CD1c-positive myeloid dendritic cell (primary cell): ENCODE results near the gene ORM2.
A peak's percentile ranks its signal among the peaks of the same experiment; 100 is the strongest.
"Not testable (repeated sequence)": the region's sequence is repeated elsewhere in the genome, so short reads cannot be mapped to it uniquely, and the experiment has no call there.

Experiments used
- DNase-seq: peaks from one replicate; pipeline ENCODE4 v3.0.0-alpha.2; 2016; ENCODE audit errors: extremely low spot score

The ORM2 gene

DNA sequence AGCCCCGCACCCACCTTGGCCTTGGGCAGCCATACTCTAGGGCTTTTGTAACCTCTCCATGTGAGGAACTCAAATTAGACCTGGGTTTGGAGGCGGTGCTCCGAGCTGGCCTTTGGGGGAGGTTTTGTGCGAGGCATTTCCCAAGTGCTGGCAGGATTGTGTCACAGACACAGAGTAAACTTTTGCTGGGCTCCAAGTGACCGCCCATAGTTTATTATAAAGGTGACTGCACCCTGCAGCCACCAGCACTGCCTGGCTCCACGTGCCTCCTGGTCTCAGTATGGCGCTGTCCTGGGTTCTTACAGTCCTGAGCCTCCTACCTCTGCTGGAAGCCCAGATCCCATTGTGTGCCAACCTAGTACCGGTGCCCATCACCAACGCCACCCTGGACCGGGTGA lies at the start of gene ORM2:
Gene ORM2 (plus strand): TSS at position 245 of the 398 bp plus-strand sequence. CDS start 36 bp downstream, at position 281.
- not testable (repeated sequence) for DNase-seq

DNA sequence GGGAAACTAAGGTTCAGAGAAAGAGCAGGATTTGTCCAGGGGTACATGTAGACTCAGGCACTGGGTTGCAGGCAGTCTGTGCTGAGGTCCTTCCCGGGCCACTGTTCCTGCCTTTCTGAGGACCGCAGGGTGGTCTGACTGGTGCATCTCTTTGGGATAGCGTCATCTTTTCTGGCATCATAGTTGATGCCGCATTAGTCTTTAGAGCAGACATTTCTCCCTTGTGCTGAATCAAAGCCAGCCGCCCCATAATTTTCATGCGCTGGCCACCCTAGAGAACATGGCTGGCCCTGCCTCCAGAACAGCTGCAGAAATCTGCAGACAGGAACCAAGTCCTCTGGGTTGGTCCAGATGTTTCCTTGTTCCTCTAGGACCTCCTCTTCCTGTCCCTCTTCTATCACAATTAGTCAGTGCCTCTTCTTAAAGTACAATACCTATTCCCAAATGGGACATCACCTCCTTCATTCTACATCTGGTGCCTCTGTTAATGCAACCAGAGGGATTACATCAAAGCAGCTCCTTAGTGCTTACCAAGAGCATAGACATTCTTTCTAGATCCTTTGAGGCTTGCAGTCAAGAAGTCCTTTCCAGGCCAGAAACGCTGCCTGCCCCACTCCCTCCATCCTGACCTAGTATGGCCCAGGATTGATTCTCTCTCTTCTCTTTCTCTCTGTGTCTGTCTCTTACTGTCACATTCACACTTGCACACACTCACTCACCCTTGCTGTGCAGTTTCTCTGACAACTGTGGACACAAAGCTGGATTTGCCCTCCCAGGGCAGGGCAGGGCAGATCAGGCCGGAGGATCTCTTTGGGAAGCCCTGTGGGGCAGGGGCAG lies 48.8 kb upstream of the ORM2 start:
- no peak for DNase-seq

DNA sequence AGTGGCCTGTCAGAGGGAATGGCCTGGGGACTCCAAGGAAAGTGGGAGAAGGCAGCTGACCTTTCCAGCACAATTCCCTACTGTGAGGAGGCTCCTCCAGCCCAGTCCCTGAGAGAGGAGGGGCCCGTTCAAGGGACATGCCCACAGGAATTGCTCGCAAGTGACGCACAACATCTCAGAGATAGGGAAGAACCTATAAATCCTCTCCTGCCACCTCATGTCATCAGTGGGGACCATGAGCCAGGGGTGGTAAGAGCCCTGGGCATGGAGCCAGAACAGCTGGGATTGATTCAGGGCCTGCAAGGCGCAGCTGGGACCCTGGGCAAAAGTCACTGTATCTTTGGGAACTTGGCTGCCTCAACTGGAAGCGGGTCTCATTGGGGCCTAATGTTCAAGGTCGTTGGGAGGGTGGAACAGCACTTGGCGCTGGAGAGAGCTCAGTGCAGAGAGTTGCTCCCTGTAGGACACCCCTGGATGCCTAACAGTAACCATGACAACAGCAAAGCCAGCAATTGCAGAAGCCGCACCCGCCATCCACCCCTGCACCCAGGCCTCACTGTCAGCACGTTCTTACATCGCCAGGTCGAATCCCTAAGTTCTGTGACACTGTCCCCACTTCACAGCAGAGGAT lies 48.1 kb upstream of the ORM2 start:
- DNase-seq = no peak

DNA sequence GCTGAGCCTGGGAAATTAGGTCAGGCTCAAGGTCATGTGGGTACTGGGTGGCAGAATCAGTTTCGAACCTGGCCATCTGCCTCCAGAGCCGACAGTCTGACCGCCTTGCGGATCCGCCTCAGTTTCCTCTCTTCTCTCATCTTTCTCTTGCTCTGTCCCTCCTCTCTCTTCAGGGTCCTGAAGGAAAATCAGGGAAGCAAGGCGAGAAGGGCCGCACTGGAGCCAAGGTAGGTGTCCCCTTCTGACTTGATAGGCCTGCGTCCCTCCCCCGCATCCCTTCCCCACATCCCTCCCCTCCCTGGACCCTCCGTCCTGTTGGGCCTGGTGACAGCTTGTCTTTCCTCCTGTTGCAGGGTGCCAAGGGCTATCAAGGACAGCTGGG lies 47.6 kb upstream of the ORM2 start:
- DNase-seq = no peak

GRCh38 chr9:114282507-114282906 lies 47.2 kb upstream of the ORM2 start:
- no peak for DNase-seq

DNA sequence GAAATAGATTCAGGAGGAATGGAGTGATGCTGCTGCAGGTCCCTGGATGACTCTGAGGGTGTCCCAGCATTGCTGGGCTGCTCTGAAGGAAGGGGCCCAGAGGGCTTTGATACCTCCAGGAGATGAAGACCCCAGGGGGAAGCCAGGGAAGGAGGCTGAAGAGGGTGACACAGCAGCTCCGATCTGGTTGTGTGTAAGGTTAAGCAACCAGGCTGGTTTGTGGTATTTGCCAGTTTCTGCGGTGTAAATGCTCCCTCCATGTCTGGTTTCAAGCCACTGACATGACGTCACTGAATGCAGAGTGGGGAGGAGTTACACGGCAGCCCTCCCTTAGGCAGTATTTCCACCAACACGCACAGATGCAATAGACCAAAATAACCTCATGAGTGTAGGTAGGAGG lies 46.7 kb upstream of the ORM2 start:
- DNase-seq = peak; percentile 24

GRCh38 chr9:114283551-114284111 lies 46.0 kb upstream of the ORM2 start:
- DNase-seq = no peak

- DNase-seq = no peak
These were observed 45.2 kb upstream of the ORM2 start for GRCh38 chr9:114284316-114285060.

DNA sequence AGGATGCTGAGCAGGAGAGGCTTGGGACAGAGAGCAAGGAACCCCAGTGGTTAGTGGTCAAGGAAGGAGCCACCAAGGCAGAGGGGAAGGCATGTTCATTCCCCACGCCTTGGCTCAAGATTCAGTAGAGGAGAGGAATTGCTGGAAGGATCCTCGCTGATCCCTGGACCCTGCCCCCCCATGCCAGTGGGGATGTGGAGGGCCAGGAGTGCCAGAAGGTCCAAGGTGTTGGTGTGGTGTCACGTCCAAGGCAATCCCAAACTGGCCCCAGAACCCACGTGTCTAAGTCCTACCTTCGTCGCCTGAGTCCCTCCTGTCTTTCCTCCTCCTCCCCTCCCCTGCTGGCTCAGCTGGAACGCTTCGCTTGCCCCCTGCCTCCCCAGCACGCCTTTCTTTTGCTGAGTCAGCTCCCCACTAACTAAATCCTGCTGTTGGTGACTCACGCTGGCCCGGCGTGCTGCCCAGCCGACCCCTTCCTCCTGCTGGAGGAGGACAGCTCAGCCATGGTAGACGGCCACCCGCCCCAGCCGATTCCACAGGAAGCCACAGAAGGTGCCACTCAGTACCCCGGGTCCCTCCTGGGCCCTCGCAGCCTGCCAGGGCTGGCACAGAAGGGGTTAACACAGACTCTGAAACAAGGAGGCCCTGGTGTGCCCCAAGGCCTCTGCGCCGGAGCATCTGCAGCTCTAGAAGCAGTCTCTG lies 44.4 kb upstream of the ORM2 start:
- no peak for DNase-seq

DNA sequence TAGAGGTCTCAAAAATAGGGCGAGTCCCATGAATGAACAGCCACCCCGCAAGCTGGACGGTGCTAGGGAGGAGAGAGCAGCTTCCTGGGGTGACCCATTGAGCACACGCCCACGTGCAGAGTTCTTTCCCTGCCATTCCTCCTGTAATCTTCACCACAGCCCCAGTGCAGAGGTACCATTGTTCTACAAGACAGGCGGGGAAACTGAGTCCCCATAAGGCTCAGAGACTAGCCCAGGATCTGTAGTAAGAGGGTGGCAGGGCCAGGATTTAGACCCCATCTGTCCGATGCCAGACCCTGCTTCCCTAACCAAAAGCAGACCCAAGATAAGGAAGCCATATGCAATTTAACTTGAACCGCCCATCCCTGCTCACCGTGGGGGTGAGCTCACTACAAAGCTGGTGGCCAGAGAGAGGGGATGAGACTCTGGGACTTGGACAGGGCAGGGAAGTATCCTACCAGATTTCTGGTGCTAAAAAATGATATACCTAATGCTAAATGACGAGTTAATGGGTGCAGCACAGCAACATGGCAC lies 43.5 kb upstream of the ORM2 start:
- no peak for DNase-seq

- no peak for DNase-seq
These were observed 42.5 kb upstream of the ORM2 start for GRCh38 chr9:114287001-114287762.

DNA sequence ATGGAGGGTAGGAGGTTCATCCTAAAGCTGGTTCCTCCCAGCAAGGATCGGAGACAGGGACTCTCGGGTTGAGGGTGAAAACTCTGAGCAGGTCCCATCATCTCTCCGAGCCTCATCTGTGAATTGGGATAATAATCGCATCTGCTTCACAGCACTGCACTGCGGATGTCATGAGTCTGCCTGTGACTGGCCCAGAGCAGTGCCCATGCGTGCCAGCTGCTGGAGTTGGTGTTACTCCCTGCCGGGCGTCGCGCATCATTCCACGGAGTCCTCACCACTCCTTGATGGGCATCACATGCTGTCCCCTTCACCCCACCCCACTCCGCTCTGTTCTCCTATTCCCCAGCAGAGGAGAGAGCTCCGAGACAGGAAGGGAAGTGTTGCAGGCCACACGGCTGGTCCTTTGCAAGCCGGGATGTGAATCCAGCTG lies 41.9 kb upstream of the ORM2 start:
- DNase-seq = no peak

DNA sequence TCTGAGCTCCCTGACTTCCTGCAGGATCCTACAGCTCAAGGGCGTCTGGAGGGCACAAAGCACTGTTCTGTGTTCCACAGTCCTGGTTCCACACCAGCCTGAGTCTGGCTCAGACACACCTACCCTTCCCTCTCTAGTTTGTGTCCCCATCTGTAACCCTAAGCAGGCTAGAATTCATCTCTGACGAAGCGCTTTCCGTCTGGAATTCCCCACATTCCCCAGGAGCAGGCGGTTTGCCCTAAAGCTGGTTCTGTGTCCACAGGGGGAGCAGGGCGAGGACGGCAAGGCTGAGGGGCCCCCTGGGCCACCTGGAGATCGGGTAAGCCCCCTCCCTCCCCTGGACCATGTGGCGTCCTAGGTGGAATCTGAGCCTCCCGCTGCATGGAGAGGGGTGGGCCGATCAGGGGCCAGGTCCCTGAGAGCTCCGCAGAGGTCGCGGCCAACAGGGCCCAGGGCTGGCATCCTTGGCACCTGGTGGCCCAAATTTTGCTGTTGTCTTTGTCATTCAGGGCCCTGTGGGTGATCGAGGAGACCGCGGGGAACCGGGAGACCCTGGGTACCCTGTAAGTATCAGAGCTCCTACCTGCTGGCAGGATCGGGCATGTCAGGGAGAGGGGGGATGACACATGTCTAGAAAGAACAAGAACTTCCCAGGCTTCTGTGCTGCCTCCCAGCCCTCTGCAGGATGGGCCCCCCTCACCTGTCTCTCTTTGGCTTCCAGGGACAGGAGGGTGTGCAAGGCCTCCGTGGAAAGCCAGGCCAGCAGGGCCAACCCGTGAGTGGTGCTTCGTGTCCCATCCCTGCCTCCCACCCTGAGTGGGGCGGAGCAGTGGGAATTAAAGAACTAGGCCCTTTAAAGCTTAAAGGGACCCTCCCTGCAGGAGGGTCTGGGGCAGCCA lies 41.2 kb upstream of the ORM2 start:
- no peak for DNase-seq

DNA sequence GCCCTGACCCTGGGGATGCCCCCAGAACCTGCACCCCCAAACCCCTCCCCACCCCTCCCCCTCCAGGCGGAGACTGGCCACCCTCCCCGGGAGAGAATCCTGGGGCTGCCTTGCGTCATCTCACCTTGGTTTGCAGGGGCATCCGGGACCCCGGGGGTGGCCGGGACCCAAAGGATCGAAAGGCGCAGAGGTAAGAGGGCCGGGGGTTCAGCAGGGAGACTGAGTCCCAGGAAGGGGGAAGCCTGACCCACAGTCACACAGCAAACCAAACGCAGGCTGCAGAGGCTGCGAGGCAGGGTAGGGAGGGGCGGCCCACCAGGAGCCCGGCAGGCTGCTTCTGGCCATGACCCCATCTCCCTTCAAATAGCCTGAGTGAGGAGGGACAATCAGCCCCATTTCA lies 40.6 kb upstream of the ORM2 start:
- no peak for DNase-seq

- DNase-seq = no peak
These were observed 39.8 kb upstream of the ORM2 start for GRCh38 chr9:114289571-114290481.

- no peak for DNase-seq
These were observed 39.1 kb upstream of the ORM2 start for GRCh38 chr9:114290561-114290986.

- peak; percentile 79 for DNase-seq
These were observed 38.6 kb upstream of the ORM2 start for GRCh38 chr9:114291064-114291474.

DNA sequence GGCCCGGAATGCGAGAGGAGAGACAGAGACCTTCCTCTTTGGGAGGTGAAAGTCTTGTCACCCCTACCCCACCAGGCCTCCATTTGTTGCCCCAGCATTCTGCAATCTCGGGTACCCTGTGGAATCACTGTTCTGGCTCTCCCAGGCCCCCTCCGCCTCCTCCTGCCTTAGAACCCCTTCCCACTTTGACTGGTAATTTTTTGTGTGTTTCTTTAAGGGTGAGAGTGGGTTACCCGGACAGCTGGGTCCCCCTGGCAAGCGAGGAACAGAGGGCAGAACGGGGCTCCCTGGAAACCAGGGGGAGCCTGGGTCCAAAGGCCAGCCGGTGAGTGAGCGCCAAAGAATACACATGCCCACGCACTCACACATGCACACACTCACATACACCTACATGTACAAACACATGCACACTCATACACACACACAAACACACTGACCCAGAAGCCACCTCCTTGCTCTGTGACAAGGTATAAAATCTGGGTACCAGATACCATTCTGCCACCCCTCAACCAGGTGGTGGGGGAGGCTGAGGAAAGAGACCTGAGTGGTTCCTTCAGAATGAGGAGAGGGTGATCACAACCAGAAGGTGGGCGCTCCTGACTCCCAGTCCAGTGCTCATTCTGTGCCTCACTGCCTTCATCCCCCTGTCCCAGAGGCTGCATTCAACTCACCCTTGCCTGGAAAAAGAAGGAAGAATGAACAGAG lies 37.6 kb upstream of the ORM2 start:
- DNase-seq = no peak
